ENCODE results near the gene PHTF2. TPM values are rescaled to one million over a fixed set of nuclear protein-coding genes. Genes with fewer than 3 reads are reported as not detected.
A peak's percentile ranks its signal among the peaks of the same experiment; 100 is the strongest.

Gene PHTF2
- total and polyA plus RNA-seq, 2 of the 4 experiments (the other 2 are of a cell fraction): 28.3 to 69.9 TPM

DNA sequence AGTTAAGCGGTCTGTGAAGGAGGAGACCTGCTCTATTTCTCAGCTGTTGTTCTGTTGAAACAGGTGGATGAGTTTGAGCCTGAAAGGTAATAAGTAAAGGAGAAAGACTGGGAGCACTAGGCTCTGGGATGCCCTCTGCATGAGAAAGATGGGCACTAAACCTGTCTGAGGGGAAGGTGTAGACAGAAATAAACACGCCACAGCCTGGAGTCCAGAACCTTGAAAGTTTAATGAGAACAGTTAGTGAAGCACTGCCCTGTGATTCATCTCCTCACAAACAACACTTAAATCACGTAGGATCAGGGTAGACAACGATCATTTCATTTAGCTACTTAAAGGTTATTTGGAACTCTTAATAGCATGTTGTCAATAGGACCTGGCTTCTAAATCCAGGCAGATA, 193.1 kb downstream of the PHTF2 start:
- Histone ChIP-seq H3K4me2 (ENCODE audit: low read depth, low read length) (no peak overlapping the region), H3K9me1 (ENCODE audit: insufficient read depth, low read length) (no peaks in the 10 kb centered on the region), H2BK20ac (ENCODE audit: low read depth, low read length) (no peak overlapping the region), H3K14ac (replicated peaks; ENCODE audit: low read depth, low read length) (no peak overlapping the region), H4K8ac (ENCODE audit: low read depth in 2 of 2, low read length in 2 of 2) (no peak overlapping the region), H3K9ac (ENCODE audit: low read depth, low read length) (no peak overlapping the region), H4K91ac (ENCODE audit: insufficient read depth, low read depth, low read length) (no peak overlapping the region), H2AK9ac (replicated peaks; ENCODE audit: low read depth, low read length, poor library complexity) (peak overlapping the region; percentile 44), H3K9me3 (ENCODE audit: control insufficient read depth, insufficient read depth, low read length) (no peaks in the 10 kb centered on the region), H3K79me1 (ENCODE audit: low read depth in 1 of 2, low read length in 2 of 2) (no peaks in the 10 kb centered on the region), H2BK15ac (ENCODE audit: low read depth, low read length) (no peak overlapping the region), H3K18ac (ENCODE audit: low read depth, low read length) (no peak overlapping the region), H3K4ac (ENCODE audit: low read depth, low read length) (no peak overlapping the region), H3K23ac (ENCODE audit: low read depth, low read length) (no peak overlapping the region), H3K27me3 (ENCODE audit: control insufficient read depth, insufficient read depth, low read length) (no peaks in the 10 kb centered on the region), H2AK5ac (ENCODE audit: low read depth, low read length) (no peak overlapping the region), H3K27ac (ENCODE audit: insufficient read depth, low read length) (no peak overlapping the region), H3K56ac (ENCODE audit: extremely low read depth, insufficient read depth, low read length) (no peak overlapping the region), H2BK120ac (ENCODE audit: low read depth, low read length) (no peak overlapping the region), H4K20me1 (ENCODE audit: insufficient read depth, low read length) (no peaks in the 10 kb centered on the region), H2BK5ac (ENCODE audit: low read depth, low read length, poor library complexity, severe bottlenecking) (no peak overlapping the region), H3K4me1 (ENCODE audit: control insufficient read depth, insufficient read depth, low read length) (no peaks in the 10 kb centered on the region; the same call in 1 of the 2 replicates), H4K5ac (ENCODE audit: low read depth, low read length) (no peak overlapping the region), H3K36me3 (ENCODE audit: control insufficient read depth, insufficient read depth, low read length) (no peaks in the 10 kb centered on the region), H3K4me3 (ENCODE audit: insufficient read depth, low read depth, low read length) (no peak overlapping the region), H2AFZ (replicated peaks; ENCODE audit: low read length, poor library complexity) (no peak overlapping the region)
- BruUV-seq (replicated peaks): no TSS peak
- ATAC-seq (ENCODE audit: low read depth) (no peak), DNase-seq (no peak)
- 100% methylated on average over 1 of the region's 4 CpGs; no CpG with 5 or more reads in 1 of the 2 experiments for WGBS, 2 experiments (ENCODE audit: extremely low coverage in 2 of 2, insufficient read length in 1 of 2)
- no peak for TF ChIP-seq BHLHE40 (IDR thresholded peaks at IDR 0.05; ENCODE audit: low read depth, low read length)
- TF ChIP-seq, protein P1, sequence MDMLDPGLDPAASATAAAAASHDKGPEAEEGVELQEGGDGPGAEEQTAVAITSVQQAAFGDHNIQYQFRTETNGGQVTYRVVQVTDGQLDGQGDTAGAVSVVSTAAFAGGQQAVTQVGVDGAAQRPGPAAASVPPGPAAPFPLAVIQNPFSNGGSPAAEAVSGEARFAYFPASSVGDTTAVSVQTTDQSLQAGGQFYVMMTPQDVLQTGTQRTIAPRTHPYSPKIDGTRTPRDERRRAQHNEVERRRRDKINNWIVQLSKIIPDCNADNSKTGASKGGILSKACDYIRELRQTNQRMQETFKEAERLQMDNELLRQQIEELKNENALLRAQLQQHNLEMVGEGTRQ (IDR thresholded peaks at IDR 0.05; ENCODE audit: low read depth, low read length): no peak
- TF ChIP-seq, protein P2, sequence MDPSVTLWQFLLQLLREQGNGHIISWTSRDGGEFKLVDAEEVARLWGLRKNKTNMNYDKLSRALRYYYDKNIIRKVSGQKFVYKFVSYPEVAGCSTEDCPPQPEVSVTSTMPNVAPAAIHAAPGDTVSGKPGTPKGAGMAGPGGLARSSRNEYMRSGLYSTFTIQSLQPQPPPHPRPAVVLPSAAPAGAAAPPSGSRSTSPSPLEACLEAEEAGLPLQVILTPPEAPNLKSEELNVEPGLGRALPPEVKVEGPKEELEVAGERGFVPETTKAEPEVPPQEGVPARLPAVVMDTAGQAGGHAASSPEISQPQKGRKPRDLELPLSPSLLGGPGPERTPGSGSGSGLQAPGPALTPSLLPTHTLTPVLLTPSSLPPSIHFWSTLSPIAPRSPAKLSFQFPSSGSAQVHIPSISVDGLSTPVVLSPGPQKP (IDR thresholded peaks at IDR 0.05; ENCODE audit: borderline replicate concordance, low read depth, low read length): no peak
- TF ChIP-seq CEBPB (IDR thresholded peaks at IDR 0.05; ENCODE audit: low read depth, low read length): no peak
- no peak for TF ChIP-seq RCOR1 (IDR thresholded peaks at IDR 0.05; ENCODE audit: insufficient replicate concordance, low read length)
- ChIA-PET CTCF (no interaction called here), POLR2A (ENCODE audit: unreplicated experiment) (no interaction called here)
- intact Hi-C loops (cut with micrococcal nuclease): no loop called here
- in situ Hi-C loops (cut with MboI; ENCODE audit: low sequenced_read_pairs): no loop called here
- dilution Hi-C loops (cut with HindIII; ENCODE audit: low sequenced_read_pairs, unreplicated experiment): no loop called here

Measured in IMR-90 (cell line).